B cell (primary cell): Measurements from ENCODE around the gene FRAT2. TPM values are rescaled to one million over a fixed set of nuclear protein-coding genes. Genes with fewer than 3 reads are reported as not detected.

Experiments used
- ATAC-seq: fragments of 200-7000 bp; cut with Tn5 transposase; one replicate; pipeline ENCODE4 v1.10.0; 2021; ENCODE audit warnings: low read depth, mild to moderate bottlenecking, moderate number of reproducible peaks, moderate library complexity
- CTCF ChIA-PET: fragments of 350-600 bp; sonication (Branson Sonifier 250); formaldehyde crosslinking; loops from one replicate; lab custom pipeline; 2021; ENCODE audit warnings: antibody characterized with exemption, inconsistent platforms; lab: Charles Lee
- POLR2A ChIA-PET: fragments of 350-600 bp; sonication (Branson Sonifier 250); formaldehyde crosslinking; loops from one replicate; lab custom pipeline; 2021; ENCODE audit warnings: antibody characterized with exemption; lab: Charles Lee
- DNase-seq: peaks from one replicate; pipeline ENCODE4 v3.0.0; 2013
- H2AFZ ChIP-seq: 2 replicates; pipeline ENCODE4 v1.6.1; 2012; ENCODE audit warnings: mild to moderate bottlenecking, low read depth, low read length; ENCODE audit not compliant: insufficient read depth, poor library complexity, severe bottlenecking
- H3K27ac ChIP-seq, 2 donors: 1 replicate in 1 of 2; 2 replicates in 1 of 2; pipeline ENCODE4 v1.5.1; 2012 to 2013; ENCODE audit warnings: low read length in 2 of 2, mild to moderate bottlenecking in 2 of 2, moderate library complexity in 1 of 2
- H3K27me3 ChIP-seq, 4 experiments: fragments of 200-600 bp in 1 of 4; sonication (generic) in 1 of 4; replicated peaks in 1 of 4; 1 replicate in 2 of 4; 2 replicates in 2 of 4; pipeline versions ENCODE4 v1.6.1 to v1.7.0; 2013 to 2016; ENCODE audit warnings: low read length in 3 of 4, mild to moderate bottlenecking in 2 of 4, mixed read lengths in 1 of 4, moderate library complexity in 1 of 4; ENCODE audit not compliant: insufficient read depth in 4 of 4, control insufficient read depth in 3 of 4; ENCODE audit errors: control extremely low read depth in 1 of 4
- H3K36me3 ChIP-seq, 2 experiments: replicated peaks in 1 of 2; 1 replicate in 1 of 2; 2 replicates in 1 of 2; pipeline versions ENCODE4 v1.6.1 to v1.7.1; 2013; ENCODE audit warnings: low read length in 1 of 2; ENCODE audit not compliant: insufficient read depth in 2 of 2, control insufficient read depth in 1 of 2; ENCODE audit errors: control extremely low read depth in 1 of 2, extremely low read depth in 1 of 2
- H3K4me1 ChIP-seq, 2 donors: fragments of 200-600 bp in 1 of 2; sonication (generic) in 1 of 2; 1 replicate in 1 of 2; 2 replicates in 1 of 2; pipeline versions ENCODE4 v1.5.1 to v1.6.1; 2013 to 2017; ENCODE audit warnings: low read length in 2 of 2; ENCODE audit not compliant: control insufficient read depth in 2 of 2, insufficient read depth in 2 of 2
- H3K4me2 ChIP-seq: replicated peaks from 2 replicates; pipeline ENCODE3; 2012; ENCODE audit warnings: mild to moderate bottlenecking, low read depth, low read length; ENCODE audit not compliant: poor library complexity, severe bottlenecking
- H3K4me3 ChIP-seq, 5 experiments: fragments of 200-600 bp in 1 of 5; sonication (generic) in 1 of 5; 1 replicate in 3 of 5; 2 replicates in 2 of 5; pipeline versions ENCODE4 v1.5.1 to v1.7.0; 2011 to 2016; ENCODE audit warnings: low read length in 4 of 5, mild to moderate bottlenecking in 4 of 5, low read depth in 2 of 5, control low read depth in 1 of 5, moderate library complexity in 1 of 5; ENCODE audit not compliant: insufficient read depth in 1 of 5; ENCODE audit errors: control extremely low read depth in 1 of 5, extremely low read depth in 1 of 5
- H3K79me2 ChIP-seq: fragments of 200-600 bp; sonication (generic); one replicate; pipeline ENCODE4 v1.6.0; 2016; ENCODE audit warnings: low read length; ENCODE audit not compliant: control insufficient read depth, insufficient read depth
- H3K9ac ChIP-seq: fragments of 200-600 bp; sonication (generic); 2 replicates; pipeline ENCODE4 v1.6.1; 2017; ENCODE audit warnings: mild to moderate bottlenecking, low read length, moderate library complexity
- H3K9me3 ChIP-seq, 3 donors: one replicate each; pipeline versions ENCODE4 v1.6.1 to v1.7.1; 2013; ENCODE audit warnings: low read length in 2 of 3; ENCODE audit not compliant: control insufficient read depth in 2 of 3, insufficient read depth in 1 of 3; ENCODE audit errors: control extremely low read depth in 1 of 3
- H4K20me1 ChIP-seq: 2 replicates; pipeline ENCODE4 v1.6.0; 2012; ENCODE audit warnings: mild to moderate bottlenecking, low read length; ENCODE audit not compliant: insufficient read depth, control insufficient read depth, poor library complexity, severe bottlenecking
- H3K27ac Mint-ChIP-seq: one replicate; pipeline ENCODE4 v1.8.0; 2021; ENCODE audit warnings: mixed read lengths
- H3K27me3 Mint-ChIP-seq: one replicate; pipeline ENCODE4 v1.8.0; 2021; ENCODE audit warnings: mixed read lengths
- H3K4me1 Mint-ChIP-seq: one replicate; pipeline ENCODE4 v1.8.0; 2021; ENCODE audit warnings: mixed read lengths
- H3K4me3 Mint-ChIP-seq: one replicate; pipeline ENCODE4 v1.8.0; 2021; ENCODE audit warnings: mixed read lengths
- H3K9me3 Mint-ChIP-seq: one replicate; pipeline ENCODE4 v1.8.0; 2022; ENCODE audit warnings: mixed read lengths; ENCODE audit not compliant: insufficient read depth
- CTCF ChIP-seq: fragments of 200-600 bp; IDR thresholded peaks from one replicate; pipeline ENCODE4 v1.8.0; 2022; ENCODE audit warnings: antibody characterized with exemption, mild to moderate bottlenecking
- EZH2 ChIP-seq: IDR thresholded peaks from 2 replicates; pipeline ENCODE4 v1.6.1; 2012; ENCODE audit warnings: borderline replicate concordance, low read depth, mild to moderate bottlenecking, moderate library complexity, low read length; ENCODE audit not compliant: insufficient read depth, poor library complexity, severe bottlenecking
- WGBS: methylation state at CpG from one replicate; pipeline ENCODE4 v1.1.5; 2013; ENCODE audit warnings: missing lambda C conversion rate; ENCODE audit not compliant: insufficient coverage; 5-methylcytosine and 5-hydroxymethylcytosine counted together
- intact Hi-C: fragments of 100-400 bp; cut with micrococcal nuclease; formaldehyde crosslinking; loops from one replicate; pipeline ENCODE4 v1.10.0; 2022
- polyA plus RNA-seq: library from polyadenylated mRNA; depleted of rRNA; stranded (reverse); fragments of >200 nt; gene quantifications from 2 replicates; pipeline ENCODE4 v1.2.3, GENCODE V29; 2012
- total RNA-seq, 2 donors: library from RNA; stranded (reverse); fragments of 120-200 nt in 1 of 2; gene quantifications; 1 replicate in 1 of 2; 2 replicates in 1 of 2; pipeline versions ENCODE4 v1.2.3 to v1.2.4, GENCODE V29; 2013 to 2022

The FRAT2 gene
- total and polyA plus RNA-seq, 2 donors (not counting 1 experiment from before 2014, with no cell fraction given), result 4.9 to 30.2 TPM

DNA sequence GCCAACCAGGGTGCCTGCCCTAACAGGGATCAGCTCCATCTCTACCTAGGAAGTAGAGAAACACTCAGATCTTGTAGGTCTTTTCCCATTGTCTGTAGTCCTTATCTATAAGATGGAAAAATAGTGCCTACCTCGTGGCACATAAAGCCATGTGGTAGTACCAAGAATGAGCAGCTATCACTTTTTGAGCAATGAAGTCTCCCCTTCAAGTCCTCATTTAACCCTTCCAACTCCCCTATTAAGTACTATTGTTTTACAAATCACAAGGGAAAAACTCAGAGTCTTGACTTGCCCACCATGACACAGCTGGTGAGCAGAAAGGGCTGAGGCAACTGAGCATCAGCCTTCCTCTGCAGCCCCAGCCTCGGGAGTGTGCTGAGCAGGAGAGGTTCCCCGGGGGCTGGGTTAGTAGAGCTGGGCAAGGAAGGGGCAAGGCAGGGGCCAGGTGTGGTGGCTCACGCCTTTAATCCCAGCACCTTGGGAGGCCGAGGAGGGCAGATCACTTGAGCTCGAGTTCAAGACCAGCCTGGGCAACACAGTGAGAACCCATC, 3.3 kb downstream of the FRAT2 start:
- H3K4me1 Mint-ChIP-seq, result peaks cover 39% of the 10 kb centered on the region
- H3K36me3 ChIP-seq, result peaks cover 8 to 23% of the 10 kb centered on the region in 2 experiments
- no peaks in the 10 kb centered on the region for H3K9me3 Mint-ChIP-seq
- peak overlapping the region; percentile 75 for H3K4me3 Mint-ChIP-seq
- H3K9me3 ChIP-seq, result no peaks in the 10 kb centered on the region
- no peaks in the 10 kb centered on the region for H3K27me3 Mint-ChIP-seq
- peaks cover 29 to 30% of the 10 kb centered on the region in 2 donors for H3K4me1 ChIP-seq
- H3K4me2 ChIP-seq, result peak overlapping the region; percentile 83
- TF ChIP-seq EZH2 (no peak), CTCF (no peak)
- peaks cover 45% of the 10 kb centered on the region for H4K20me1 ChIP-seq
- intact Hi-C loops, result no loop called here
- ChIA-PET POLR2A (interaction anchor here (4.2 kb wide), 1 partner anchor 12 kb away, joined by 32 read pairs; the partner anchor contains the start of gene FRAT1), CTCF (interaction anchor here (1.2 to 3.8 kb wide), 4 partner anchors 9 to 70 kb away, joined by 3 to 31 read pairs (median 4); partner anchors contain the start of genes FRAT1 and RRP12)
- no peak overlapping the region for H3K27ac ChIP-seq
- no peak overlapping the region for H3K27ac Mint-ChIP-seq
- DNase-seq (no peak), ATAC-seq (no peak)
- H3K4me3 ChIP-seq, result peak overlapping the region in 1 of 5 experiments; percentile 86
- H3K79me2 ChIP-seq, result peaks cover 46% of the 10 kb centered on the region
- WGBS, result 80% methylated on average over 2 of the region's 6 CpGs
- no peak overlapping the region for H3K9ac ChIP-seq
- H2AFZ ChIP-seq, result no peak overlapping the region
- H3K27me3 ChIP-seq, result no peaks in the 10 kb centered on the region

DNA sequence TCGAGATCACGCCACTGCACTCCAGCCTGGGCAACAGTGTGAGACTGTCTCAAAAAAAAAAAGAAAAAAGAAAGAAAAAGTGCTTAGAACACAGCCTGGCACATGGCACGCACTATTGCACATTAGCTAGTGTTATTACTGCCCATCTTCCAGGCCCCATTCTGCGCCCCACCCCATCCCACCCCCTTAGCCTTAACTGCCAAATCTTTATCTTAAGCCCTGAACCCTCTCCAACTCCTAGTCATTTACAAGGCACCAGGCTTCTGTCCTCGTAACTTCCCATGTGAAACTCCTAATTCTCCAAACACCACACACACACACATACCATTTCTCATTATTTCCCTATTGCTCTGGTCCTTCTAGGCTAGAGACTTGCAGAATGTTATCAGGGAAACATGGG, 4.8 kb downstream of the FRAT2 start:
- Histone ChIP-seq H2AFZ (no peak overlapping the region), H3K4me2 (peak overlapping the region; percentile 11), H3K36me3 (peaks cover 8 to 23% of the 10 kb centered on the region in 2 experiments), H3K4me3 (no peak overlapping the region), H3K27ac (peak overlapping the region in 1 of 2 donors; percentile 30), H3K9me3 (no peaks in the 10 kb centered on the region), H4K20me1 (peaks cover 55% of the 10 kb centered on the region), H3K27me3 (no peaks in the 10 kb centered on the region), H3K9ac (no peak overlapping the region), H3K4me1 (peaks cover 24 to 28% of the 10 kb centered on the region in 2 donors), H3K79me2 (peaks cover 59% of the 10 kb centered on the region)
- Mint-ChIP-seq H3K27ac (no peak overlapping the region), H3K4me1 (peaks cover 35% of the 10 kb centered on the region), H3K27me3 (no peaks in the 10 kb centered on the region), H3K4me3 (no peak overlapping the region), H3K9me3 (no peaks in the 10 kb centered on the region)
- intact Hi-C loops, result no loop called here
- CTCF ChIA-PET, result interaction anchor here (0.9 to 1.4 kb wide), 2 partner anchors 10 to 51 kb away, joined by 3 read pairs; partner anchors contain the start of gene FRAT1
- ATAC-seq (no peak), DNase-seq (no peak)
- POLR2A ChIA-PET, result interaction anchor here (0.7 kb wide), 1 partner anchor 19 kb away, joined by 3 read pairs; no protein-coding TSS in a partner anchor
- 95% methylated on average over 5 of the region's 5 CpGs for WGBS
- no peak for TF ChIP-seq CTCF
- no peak for TF ChIP-seq EZH2
